Naive B cell (primary cell): ENCODE results near the gene ARID1B. TPM values are rescaled to one million over a fixed set of nuclear protein-coding genes. Genes with fewer than 3 reads are reported as not detected.

Experiments
- ATAC-seq, 2 donors: fragments of 150-1000 bp; cut with Tn5 transposase; 2 replicates each; pipeline ENCODE4 v1.10.0; 2021; ENCODE audit warnings: low read depth in 2 of 2, mild to moderate bottlenecking in 2 of 2, moderate library complexity in 2 of 2
- DNase-seq: peaks from one replicate; pipeline ENCODE4 v3.0.0; 2022
- H3K27ac Mint-ChIP-seq, 6 donors: one replicate each; pipeline ENCODE4 v1.8.0; 2020 to 2022; ENCODE audit warnings: mild to moderate bottlenecking in 6 of 6, mixed read lengths in 6 of 6, moderate library complexity in 5 of 6, inconsistent platforms in 2 of 6
- H3K27me3 Mint-ChIP-seq, 3 donors: one replicate each; pipeline ENCODE4 v1.8.0; 2021 to 2022; ENCODE audit warnings: mixed read lengths in 3 of 3, mild to moderate bottlenecking in 1 of 3
- H3K36me3 Mint-ChIP-seq, 2 donors: one replicate each; pipeline ENCODE4 v1.8.0; 2020 to 2022; ENCODE audit warnings: mixed read lengths in 2 of 2, inconsistent platforms in 1 of 2, mild to moderate bottlenecking in 1 of 2
- H3K4me1 Mint-ChIP-seq, 3 donors: one replicate each; pipeline ENCODE4 v1.8.0; 2020 to 2022; ENCODE audit warnings: mixed read lengths in 3 of 3, inconsistent platforms in 1 of 3, mild to moderate bottlenecking in 1 of 3, moderate library complexity in 1 of 3
- H3K4me3 Mint-ChIP-seq, 8 donors: one replicate each; pipeline ENCODE4 v1.8.0; 2020 to 2022; ENCODE audit warnings: mild to moderate bottlenecking in 8 of 8, mixed read lengths in 8 of 8, moderate library complexity in 8 of 8, inconsistent platforms in 2 of 8
- H3K9me3 Mint-ChIP-seq, 7 donors: one replicate each; pipeline ENCODE4 v1.8.0; 2020 to 2022; ENCODE audit warnings: mixed read lengths in 7 of 7, mild to moderate bottlenecking in 5 of 7, inconsistent platforms in 2 of 7, moderate library complexity in 1 of 7
- polyA plus RNA-seq, 6 donors: library from polyadenylated mRNA; unstranded; fragments of 300-500 nt; fragmentation: Illumina TruSeq; gene quantifications; one replicate each; pipeline ENCODE4 v1.2.3, GENCODE V29; 2021; ENCODE audit warnings: low read depth in 6 of 6

Gene ARID1B
- polyA plus RNA-seq, 6 donors from 2014 or later: 16.6 to 44.1 (median 27.5) TPM

- peaks cover 14 to 21% (median 18%) of the 10 kb centered on the region in 3 donors for H3K27me3 Mint-ChIP-seq
- no peak for ATAC-seq
- no peak for DNase-seq
- H3K36me3 Mint-ChIP-seq: peaks cover 17 to 24% of the 10 kb centered on the region in 2 donors
- no peaks in the 10 kb centered on the region for H3K4me1 Mint-ChIP-seq
- H3K27ac Mint-ChIP-seq: no peak overlapping the region
- H3K4me3 Mint-ChIP-seq: no peak overlapping the region
- H3K9me3 Mint-ChIP-seq: peaks cover 9 to 24% (median 11%) of the 10 kb centered on the region in 7 donors
Measured at GRCh38 chr6:157248264-157248663, 471.1 kb downstream of the ARID1B start.

GRCh38 chr6:157249826-157250225, 472.6 kb downstream of the ARID1B start:
- peaks cover 11% of the 10 kb centered on the region in 2 donors for H3K36me3 Mint-ChIP-seq
- peaks cover 5 to 18% (median 7%) of the 10 kb centered on the region in 7 donors for H3K9me3 Mint-ChIP-seq
- no peak overlapping the region for H3K4me3 Mint-ChIP-seq
- H3K4me1 Mint-ChIP-seq: no peaks in the 10 kb centered on the region
- no peak for DNase-seq
- no peak overlapping the region for H3K27ac Mint-ChIP-seq
- ATAC-seq: no peak
- H3K27me3 Mint-ChIP-seq: peaks cover 5 to 22% (median 18%) of the 10 kb centered on the region in 3 donors

- ATAC-seq (no peak), DNase-seq (no peak)
- peaks cover 3 to 18% (median 6%) of the 10 kb centered on the region in 7 donors for H3K9me3 Mint-ChIP-seq
- H3K27me3 Mint-ChIP-seq: peaks cover 10 to 36% (median 33%) of the 10 kb centered on the region in 3 donors
- H3K4me3 Mint-ChIP-seq: no peak overlapping the region
- peak overlapping the region in 1 of 6 donors; percentile 21 for H3K27ac Mint-ChIP-seq
- no peaks in the 10 kb centered on the region for H3K4me1 Mint-ChIP-seq
- peaks cover 11% of the 10 kb centered on the region in 2 donors for H3K36me3 Mint-ChIP-seq
Measured at GRCh38 chr6:157251586-157252247, 474.5 kb downstream of the ARID1B start.

DNA sequence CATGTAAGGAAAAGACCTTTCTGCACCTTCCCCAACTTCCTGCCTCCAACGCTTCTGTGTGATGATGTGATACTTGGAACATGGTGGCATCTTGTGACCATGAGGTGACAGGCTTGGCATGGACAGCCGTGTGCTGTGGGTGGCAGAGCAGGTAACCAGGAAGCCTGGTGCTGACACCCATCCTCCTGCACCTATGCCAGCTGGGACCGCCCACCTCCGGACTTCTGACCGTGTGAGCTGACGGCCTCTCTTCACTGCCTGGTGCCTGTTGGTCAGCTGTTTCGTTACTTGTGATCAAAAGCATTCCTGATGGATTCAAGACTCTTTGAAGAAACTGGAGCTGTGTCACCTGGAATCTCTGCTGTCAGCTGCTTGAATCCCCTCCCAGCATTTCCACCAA, 475.8 kb downstream of the ARID1B start:
- Mint-ChIP-seq H3K27ac (peak overlapping the region in 1 of 6 donors; percentile 21), H3K4me3 (no peak overlapping the region), H3K9me3 (peaks cover 3 to 15% (median 5%) of the 10 kb centered on the region in 7 donors), H3K27me3 (peaks cover 13 to 38% (median 37%) of the 10 kb centered on the region in 3 donors), H3K36me3 (peaks cover 9 to 10% of the 10 kb centered on the region in 2 donors), H3K4me1 (no peaks in the 10 kb centered on the region)
- DNase-seq (no peak), ATAC-seq (no peak)

GRCh38 chr6:157253699-157254098, 476.5 kb downstream of the ARID1B start:
- Mint-ChIP-seq H3K27ac (no peak overlapping the region), H3K36me3 (peaks cover 3% of the 10 kb centered on the region in 2 donors), H3K9me3 (peaks cover 0 to 8% (median 3%) of the 10 kb centered on the region in 7 donors), H3K4me1 (no peaks in the 10 kb centered on the region), H3K27me3 (peaks cover 14 to 41% (median 40%) of the 10 kb centered on the region in 3 donors), H3K4me3 (no peak overlapping the region)
- DNase-seq (no peak), ATAC-seq (no peak)

GRCh38 chr6:157254538-157254937, 477.4 kb downstream of the ARID1B start:
- H3K4me3 Mint-ChIP-seq: no peak overlapping the region
- ATAC-seq (no peak), DNase-seq (no peak)
- peaks cover 14 to 46% (median 40%) of the 10 kb centered on the region in 3 donors for H3K27me3 Mint-ChIP-seq
- H3K27ac Mint-ChIP-seq: no peak overlapping the region
- H3K9me3 Mint-ChIP-seq: no peaks in the 10 kb centered on the region
- H3K36me3 Mint-ChIP-seq: no peaks in the 10 kb centered on the region
- H3K4me1 Mint-ChIP-seq: no peaks in the 10 kb centered on the region

DNA sequence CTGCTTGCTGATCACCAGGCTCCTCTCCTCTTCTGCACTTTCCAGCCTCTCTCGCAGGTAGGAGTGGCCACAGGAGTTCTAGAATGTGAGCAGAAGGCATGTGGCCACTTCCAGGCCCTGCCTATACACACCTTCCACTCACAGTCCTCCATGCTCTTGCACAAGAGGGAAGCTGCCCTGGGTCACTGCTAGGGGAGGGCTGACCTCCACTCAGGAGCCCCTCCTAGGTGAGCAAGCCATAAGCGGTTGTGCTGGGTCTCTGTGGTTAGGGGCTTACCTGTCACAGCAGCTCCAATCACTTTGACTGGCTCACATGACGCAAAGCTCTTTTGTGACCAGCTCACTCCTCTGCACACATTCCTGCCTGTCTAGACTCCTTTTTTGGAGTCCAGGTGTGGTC, 477.9 kb downstream of the ARID1B start:
- Mint-ChIP-seq H3K9me3 (no peaks in the 10 kb centered on the region), H3K4me1 (no peaks in the 10 kb centered on the region), H3K27ac (no peak overlapping the region), H3K36me3 (no peaks in the 10 kb centered on the region), H3K27me3 (peaks cover 13 to 51% (median 36%) of the 10 kb centered on the region in 3 donors), H3K4me3 (no peak overlapping the region)
- ATAC-seq: no peak
- no peak for DNase-seq

GRCh38 chr6:157258878-157259277, 481.7 kb downstream of the ARID1B start:
- Mint-ChIP-seq H3K27ac (no peak overlapping the region), H3K4me1 (no peaks in the 10 kb centered on the region), H3K36me3 (no peaks in the 10 kb centered on the region), H3K9me3 (no peaks in the 10 kb centered on the region), H3K4me3 (no peak overlapping the region), H3K27me3 (peaks cover 10 to 41% (median 26%) of the 10 kb centered on the region in 3 donors)
- DNase-seq: no peak
- no peak for ATAC-seq

DNA sequence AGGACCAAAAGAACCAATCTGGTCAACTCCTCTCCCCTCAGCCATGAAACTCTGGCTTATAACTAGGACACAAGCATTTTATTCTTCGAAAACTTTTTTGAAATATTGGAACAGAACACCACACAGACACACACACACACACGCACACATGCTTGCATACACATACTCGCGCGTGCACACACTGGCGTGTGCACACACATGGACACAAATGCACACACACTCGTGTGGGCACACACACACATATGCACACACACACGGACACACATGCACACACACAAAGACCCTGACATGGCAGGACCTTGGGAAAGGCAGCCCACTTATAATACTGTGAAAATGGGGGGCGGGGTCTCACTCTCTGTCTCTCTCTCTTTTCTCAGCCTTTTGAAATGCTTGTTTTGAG, 482.3 kb downstream of the ARID1B start:
- peaks cover 10 to 36% (median 21%) of the 10 kb centered on the region in 3 donors for H3K27me3 Mint-ChIP-seq
- no peak overlapping the region for H3K4me3 Mint-ChIP-seq
- no peak for DNase-seq
- no peaks in the 10 kb centered on the region for H3K4me1 Mint-ChIP-seq
- no peaks in the 10 kb centered on the region for H3K36me3 Mint-ChIP-seq
- H3K27ac Mint-ChIP-seq: no peak overlapping the region
- ATAC-seq: no peak
- H3K9me3 Mint-ChIP-seq: no peaks in the 10 kb centered on the region
